ENCODE measurements around the gene ADSS1.
"Not testable (repeated sequence)": the region's sequence is repeated elsewhere in the genome, so short reads cannot be mapped to it uniquely, and the experiment has no call there.

The ADSS1 gene

GRCh38 chr14:104742586-104743455 lies 18.8 kb downstream of the ADSS1 start:
- Histone ChIP-seq H3K9me3 (ENCODE audit: control insufficient read depth, low read depth, low read length) (no peaks in the 10 kb centered on the region), H3K27me3 (ENCODE audit: control insufficient read depth, insufficient read depth, low read length) (no peaks in the 10 kb centered on the region), H3K9ac (ENCODE audit: low read length) (no peak overlapping the region), H3K36me3 (ENCODE audit: control insufficient read depth, low read depth, low read length) (no peaks in the 10 kb centered on the region), H3K4me3 (ENCODE audit: low read length) (no peak overlapping the region), H3K4me1 (ENCODE audit: control insufficient read depth, low read depth, low read length) (no peaks in the 10 kb centered on the region), H3K27ac (ENCODE audit: low read length) (no peak overlapping the region)

GRCh38 chr14:104743461-104744380 lies 19.7 kb downstream of the ADSS1 start:
- Histone ChIP-seq H3K9ac (ENCODE audit: low read length) (no peak overlapping the region), H3K36me3 (ENCODE audit: control insufficient read depth, low read depth, low read length) (no peaks in the 10 kb centered on the region), H3K27me3 (ENCODE audit: control insufficient read depth, insufficient read depth, low read length) (no peaks in the 10 kb centered on the region), H3K4me1 (ENCODE audit: control insufficient read depth, low read depth, low read length) (peaks cover 2% of the 10 kb centered on the region), H3K4me3 (ENCODE audit: low read length) (no peak overlapping the region), H3K9me3 (ENCODE audit: control insufficient read depth, low read depth, low read length) (no peaks in the 10 kb centered on the region), H3K27ac (ENCODE audit: low read length) (no peak overlapping the region)

- Histone ChIP-seq H3K27ac (ENCODE audit: low read length) (no peak overlapping the region), H3K27me3 (ENCODE audit: control insufficient read depth, insufficient read depth, low read length) (no peaks in the 10 kb centered on the region), H3K4me1 (ENCODE audit: control insufficient read depth, low read depth, low read length) (peaks cover 7% of the 10 kb centered on the region), H3K4me3 (ENCODE audit: low read length) (no peak overlapping the region), H3K9me3 (ENCODE audit: control insufficient read depth, low read depth, low read length) (no peaks in the 10 kb centered on the region), H3K9ac (ENCODE audit: low read length) (no peak overlapping the region), H3K36me3 (ENCODE audit: control insufficient read depth, low read depth, low read length) (no peaks in the 10 kb centered on the region)
Observed at GRCh38 chr14:104744484-104744883, 20.5 kb downstream of the ADSS1 start.

GRCh38 chr14:104745431-104745830 lies 21.4 kb downstream of the ADSS1 start:
- H3K9me3 ChIP-seq (ENCODE audit: control insufficient read depth, low read depth, low read length): no peaks in the 10 kb centered on the region

GRCh38 chr14:104746071-104746545 lies 22.1 kb downstream of the ADSS1 start:
- no peak overlapping the region for H3K9ac ChIP-seq (ENCODE audit: low read length)
- no peaks in the 10 kb centered on the region for H3K9me3 ChIP-seq (ENCODE audit: control insufficient read depth, low read depth, low read length)
- no peaks in the 10 kb centered on the region for H3K36me3 ChIP-seq (ENCODE audit: control insufficient read depth, low read depth, low read length)
- no peak overlapping the region for H3K27ac ChIP-seq (ENCODE audit: low read length)
- no peaks in the 10 kb centered on the region for H3K27me3 ChIP-seq (ENCODE audit: control insufficient read depth, insufficient read depth, low read length)
- peaks cover 7% of the 10 kb centered on the region for H3K4me1 ChIP-seq (ENCODE audit: control insufficient read depth, low read depth, low read length)
- H3K4me3 ChIP-seq (ENCODE audit: low read length): no peak overlapping the region

More at GRCh38 chr14:104745431-104745830, 21.4 kb downstream of the ADSS1 start:
- Histone ChIP-seq H3K27me3 (ENCODE audit: control insufficient read depth, insufficient read depth, low read length) (no peaks in the 10 kb centered on the region), H3K36me3 (ENCODE audit: control insufficient read depth, low read depth, low read length) (no peaks in the 10 kb centered on the region), H3K4me1 (ENCODE audit: control insufficient read depth, low read depth, low read length) (peaks cover 7% of the 10 kb centered on the region), H3K4me3 (ENCODE audit: low read length) (no peak overlapping the region), H3K27ac (ENCODE audit: low read length) (no peak overlapping the region), H3K9ac (ENCODE audit: low read length) (no peak overlapping the region)

- no peak overlapping the region for H3K9ac ChIP-seq (ENCODE audit: low read length)
- no peak overlapping the region for H3K4me3 ChIP-seq (ENCODE audit: low read length)
- H3K27ac ChIP-seq (ENCODE audit: low read length): no peak overlapping the region
Observed at GRCh38 chr14:104746934-104747481, 23.0 kb downstream of the ADSS1 start.

GRCh38 chr14:104747876-104748275 lies 23.8 kb downstream of the ADSS1 start:
- Histone ChIP-seq H3K27me3 (ENCODE audit: control insufficient read depth, insufficient read depth, low read length) (no peaks in the 10 kb centered on the region), H3K9ac (ENCODE audit: low read length) (no peak overlapping the region), H3K4me1 (ENCODE audit: control insufficient read depth, low read depth, low read length) (peaks cover 7% of the 10 kb centered on the region), H3K9me3 (ENCODE audit: control insufficient read depth, low read depth, low read length) (no peaks in the 10 kb centered on the region), H3K27ac (ENCODE audit: low read length) (no peak overlapping the region), H3K36me3 (ENCODE audit: control insufficient read depth, low read depth, low read length) (no peaks in the 10 kb centered on the region), H3K4me3 (ENCODE audit: low read length) (no peak overlapping the region)

More at GRCh38 chr14:104746934-104747481, 23.0 kb downstream of the ADSS1 start:
- no peaks in the 10 kb centered on the region for H3K36me3 ChIP-seq (ENCODE audit: control insufficient read depth, low read depth, low read length)
- no peaks in the 10 kb centered on the region for H3K9me3 ChIP-seq (ENCODE audit: control insufficient read depth, low read depth, low read length)
- peaks cover 7% of the 10 kb centered on the region for H3K4me1 ChIP-seq (ENCODE audit: control insufficient read depth, low read depth, low read length)
- no peaks in the 10 kb centered on the region for H3K27me3 ChIP-seq (ENCODE audit: control insufficient read depth, insufficient read depth, low read length)

- H3K9me3 ChIP-seq (ENCODE audit: control insufficient read depth, low read depth, low read length): no peaks in the 10 kb centered on the region
- no peak overlapping the region for H3K4me3 ChIP-seq (ENCODE audit: low read length)
- H3K27me3 ChIP-seq (ENCODE audit: control insufficient read depth, insufficient read depth, low read length): no peaks in the 10 kb centered on the region
- peaks cover 12% of the 10 kb centered on the region for H3K4me1 ChIP-seq (ENCODE audit: control insufficient read depth, low read depth, low read length)
- H3K36me3 ChIP-seq (ENCODE audit: control insufficient read depth, low read depth, low read length): no peaks in the 10 kb centered on the region
- no peak overlapping the region for H3K9ac ChIP-seq (ENCODE audit: low read length)
- H3K27ac ChIP-seq (ENCODE audit: low read length): no peak overlapping the region
Observed at GRCh38 chr14:104749111-104749649, 25.2 kb downstream of the ADSS1 start.

- Histone ChIP-seq H3K4me1 (ENCODE audit: control insufficient read depth, low read depth, low read length) (peaks cover 13% of the 10 kb centered on the region), H3K9me3 (ENCODE audit: control insufficient read depth, low read depth, low read length) (no peaks in the 10 kb centered on the region), H3K36me3 (ENCODE audit: control insufficient read depth, low read depth, low read length) (peaks cover 2% of the 10 kb centered on the region), H3K27me3 (ENCODE audit: control insufficient read depth, insufficient read depth, low read length) (no peaks in the 10 kb centered on the region), H3K9ac (ENCODE audit: low read length) (no peak overlapping the region), H3K27ac (ENCODE audit: low read length) (no peak overlapping the region), H3K4me3 (ENCODE audit: low read length) (no peak overlapping the region)
Observed at GRCh38 chr14:104750056-104750752, 26.2 kb downstream of the ADSS1 start.

- H3K4me1 ChIP-seq (ENCODE audit: control insufficient read depth, low read depth, low read length): peaks cover 13% of the 10 kb centered on the region
- H3K4me3 ChIP-seq (ENCODE audit: low read length); H3K36me3 ChIP-seq (ENCODE audit: control insufficient read depth, low read depth, low read length); H3K27ac ChIP-seq (ENCODE audit: low read length); H3K9ac ChIP-seq (ENCODE audit: low read length); H3K9me3 ChIP-seq (ENCODE audit: control insufficient read depth, low read depth, low read length); H3K27me3 ChIP-seq (ENCODE audit: control insufficient read depth, insufficient read depth, low read length): not testable (repeated sequence)
Observed at GRCh38 chr14:104750753-104751057, 26.7 kb downstream of the ADSS1 start.
